Peyer's patch (tissue), 4 donors: ENCODE results near the gene CD101. TPM values are rescaled to one million over a fixed set of nuclear protein-coding genes. Genes with fewer than 3 reads are reported as not detected.

Experiments
- DNase-seq, 3 donors: peaks; one replicate each; pipeline ENCODE4 v3.0.0-alpha.2; 2017 to 2019
- H3K27ac ChIP-seq, 4 donors: fragments of 200-600 bp; sonication (generic); one replicate each; pipeline ENCODE4 v1.5.1; 2016 to 2019
- H3K27me3 ChIP-seq, 2 donors: fragments of 200-600 bp; sonication (generic); one replicate each; pipeline ENCODE4 v1.5.1; 2019
- H3K36me3 ChIP-seq, 3 donors: fragments of 200-600 bp; sonication (generic); one replicate each; pipeline ENCODE4 v1.5.1; 2016 to 2019
- H3K4me1 ChIP-seq, 4 donors: fragments of 200-600 bp; sonication (generic); one replicate each; pipeline ENCODE4 v1.5.1; 2016 to 2019
- H3K4me3 ChIP-seq, 4 donors: fragments of 200-600 bp; sonication (generic); 1 replicate in 3 of 4; 2 replicates in 1 of 4; pipeline ENCODE4 v1.5.1; 2016 to 2019; ENCODE audit warnings: mild to moderate bottlenecking in 1 of 4
- H3K9me3 ChIP-seq, 4 donors: fragments of 200-600 bp; sonication (generic); one replicate each; pipeline ENCODE4 v1.5.1; 2016 to 2019; ENCODE audit warnings: mild to moderate bottlenecking in 1 of 4
- POLR2A ChIP-seq, 2 donors: fragments of 450-650 bp; IDR thresholded peaks; one replicate each; pipeline ENCODE4 v1.5.1; 2017; ENCODE audit warnings: antibody characterized with exemption in 2 of 2, mild to moderate bottlenecking in 2 of 2, moderate library complexity in 2 of 2
- total RNA-seq, 4 donors: library from RNA; depleted of rRNA; stranded (reverse); fragments of >200 nt; gene quantifications; one replicate each; pipeline ENCODE4 v1.1.0, GENCODE V29; 2016
- TF ChIP-seq, protein P1 (sequence below), 6 experiments: fragments of 450-650 bp in 4 of 6; fragments of 200-600 bp in 2 of 6; sonication (generic) in 1 of 6; IDR thresholded peaks; one replicate each; pipeline ENCODE4 v1.5.1; 2017 to 2019; ENCODE audit warnings: antibody characterized with exemption in 6 of 6, mild to moderate bottlenecking in 3 of 6, moderate library complexity in 1 of 6

Gene CD101
- total RNA-seq, 4 donors from 2014 or later = 0.85 to 12.4 (median 3.5) TPM

DNA sequence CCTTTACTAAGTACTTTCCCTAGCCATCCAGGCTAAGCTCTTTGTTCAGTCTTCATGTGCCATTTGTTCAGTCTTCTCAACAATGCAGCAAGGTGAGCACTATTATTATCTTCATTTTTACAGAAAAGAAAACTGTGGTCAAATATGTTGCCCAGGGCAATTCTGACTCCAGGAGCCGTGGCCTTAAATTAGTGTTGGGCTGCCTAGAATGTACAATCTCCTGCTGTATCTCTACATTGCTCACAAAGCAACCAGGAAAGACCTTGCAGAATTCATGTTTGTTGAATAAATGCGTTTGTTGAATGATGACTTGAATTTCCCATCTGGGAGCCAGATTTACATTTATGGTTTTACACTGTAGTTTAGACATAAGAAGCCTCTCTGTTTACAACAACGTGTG lies 14.2 kb downstream of the CD101 start:
- H3K36me3 ChIP-seq = no peaks in the 10 kb centered on the region
- TF ChIP-seq, protein P1, sequence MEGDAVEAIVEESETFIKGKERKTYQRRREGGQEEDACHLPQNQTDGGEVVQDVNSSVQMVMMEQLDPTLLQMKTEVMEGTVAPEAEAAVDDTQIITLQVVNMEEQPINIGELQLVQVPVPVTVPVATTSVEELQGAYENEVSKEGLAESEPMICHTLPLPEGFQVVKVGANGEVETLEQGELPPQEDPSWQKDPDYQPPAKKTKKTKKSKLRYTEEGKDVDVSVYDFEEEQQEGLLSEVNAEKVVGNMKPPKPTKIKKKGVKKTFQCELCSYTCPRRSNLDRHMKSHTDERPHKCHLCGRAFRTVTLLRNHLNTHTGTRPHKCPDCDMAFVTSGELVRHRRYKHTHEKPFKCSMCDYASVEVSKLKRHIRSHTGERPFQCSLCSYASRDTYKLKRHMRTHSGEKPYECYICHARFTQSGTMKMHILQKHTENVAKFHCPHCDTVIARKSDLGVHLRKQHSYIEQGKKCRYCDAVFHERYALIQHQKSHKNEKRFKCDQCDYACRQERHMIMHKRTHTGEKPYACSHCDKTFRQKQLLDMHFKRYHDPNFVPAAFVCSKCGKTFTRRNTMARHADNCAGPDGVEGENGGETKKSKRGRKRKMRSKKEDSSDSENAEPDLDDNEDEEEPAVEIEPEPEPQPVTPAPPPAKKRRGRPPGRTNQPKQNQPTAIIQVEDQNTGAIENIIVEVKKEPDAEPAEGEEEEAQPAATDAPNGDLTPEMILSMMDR (IDR thresholded peaks at IDR 0.05) = no peak
- TF ChIP-seq POLR2A (IDR thresholded peaks at IDR 0.05) = no peak
- H3K27me3 ChIP-seq = no peaks in the 10 kb centered on the region
- no peak overlapping the region for H3K27ac ChIP-seq
- DNase-seq = no peak
- no peak overlapping the region for H3K4me3 ChIP-seq
- H3K9me3 ChIP-seq = no peaks in the 10 kb centered on the region
- no peaks in the 10 kb centered on the region for H3K4me1 ChIP-seq

DNA sequence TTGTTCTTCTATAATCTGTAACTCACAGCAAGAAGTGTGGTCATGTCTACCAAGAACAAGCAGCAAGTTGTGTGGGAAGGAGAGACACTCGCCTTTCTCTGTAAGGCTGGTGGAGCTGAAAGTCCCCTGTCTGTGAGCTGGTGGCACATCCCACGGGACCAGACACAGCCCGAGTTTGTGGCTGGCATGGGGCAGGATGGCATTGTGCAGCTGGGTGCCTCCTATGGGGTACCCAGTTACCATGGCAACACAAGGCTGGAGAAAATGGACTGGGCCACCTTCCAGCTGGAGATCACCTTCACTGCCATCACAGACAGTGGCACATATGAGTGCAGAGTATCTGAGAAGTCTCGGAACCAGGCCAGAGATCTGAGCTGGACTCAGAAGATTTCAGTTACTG lies 15.5 kb downstream of the CD101 start:
- no peak for DNase-seq
- Histone ChIP-seq H3K27ac (no peak overlapping the region), H3K27me3 (no peaks in the 10 kb centered on the region), H3K4me3 (no peak overlapping the region), H3K4me1 (no peaks in the 10 kb centered on the region), H3K9me3 (no peaks in the 10 kb centered on the region), H3K36me3 (no peaks in the 10 kb centered on the region)
- no peak for TF ChIP-seq POLR2A (IDR thresholded peaks at IDR 0.05)
- TF ChIP-seq, protein P1 (IDR thresholded peaks at IDR 0.05) = no peak

DNA sequence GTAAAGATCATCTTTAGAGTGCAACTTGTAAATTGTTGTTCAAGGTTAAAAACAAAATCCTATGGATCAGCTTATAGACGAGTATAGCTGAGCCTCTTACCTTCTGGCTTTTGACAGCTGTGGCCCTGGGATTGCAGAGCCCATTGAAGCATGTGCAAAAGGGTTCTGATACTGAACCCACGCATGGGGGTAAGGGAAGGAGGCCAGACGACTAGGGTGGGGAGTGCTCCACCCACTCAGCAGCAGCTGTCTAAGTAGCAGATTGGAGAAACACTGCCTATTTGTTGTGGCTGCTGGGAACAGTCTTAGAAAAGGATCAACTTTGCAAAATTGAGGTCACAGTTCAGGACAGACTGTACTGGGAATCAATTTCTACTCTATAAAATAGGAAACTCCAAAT lies 16.1 kb downstream of the CD101 start:
- Histone ChIP-seq H3K27me3 (no peaks in the 10 kb centered on the region), H3K36me3 (no peaks in the 10 kb centered on the region), H3K4me1 (no peaks in the 10 kb centered on the region), H3K4me3 (no peak overlapping the region), H3K9me3 (no peaks in the 10 kb centered on the region), H3K27ac (no peak overlapping the region)
- TF ChIP-seq, protein P1 (IDR thresholded peaks at IDR 0.05) = no peak
- TF ChIP-seq POLR2A (IDR thresholded peaks at IDR 0.05) = no peak
- DNase-seq = no peak

DNA sequence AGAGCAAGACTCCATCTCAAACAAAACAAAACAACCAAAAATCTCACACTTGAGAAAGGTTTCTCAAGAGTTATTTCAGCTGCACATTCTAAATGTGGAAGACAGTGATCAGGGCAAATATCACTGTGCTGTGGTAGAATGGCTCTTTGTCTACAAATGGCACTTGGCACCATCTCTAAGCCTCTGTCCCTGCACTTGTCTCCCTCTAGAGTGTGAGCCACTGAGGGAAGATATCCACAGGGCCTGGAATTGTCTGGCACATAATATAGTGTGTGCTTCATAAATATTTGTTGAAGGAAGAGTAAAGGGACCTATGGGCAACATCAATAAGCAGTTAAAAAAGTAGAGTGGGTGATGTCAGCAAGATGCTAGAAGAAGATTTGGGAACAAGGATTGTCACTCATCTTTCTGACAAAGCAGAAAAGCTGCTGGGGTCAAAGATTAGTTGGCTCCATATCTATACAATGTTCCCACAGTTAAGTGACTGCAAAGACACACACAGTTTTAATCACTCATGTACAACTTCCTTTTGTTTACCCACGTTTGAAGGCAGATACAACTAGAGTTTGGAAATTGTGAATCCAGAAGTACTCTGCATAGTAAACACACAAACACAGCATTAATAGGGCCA lies 19.1 kb downstream of the CD101 start:
- H3K4me3 ChIP-seq = no peak overlapping the region
- no peak for TF ChIP-seq POLR2A (IDR thresholded peaks at IDR 0.05)

DNA sequence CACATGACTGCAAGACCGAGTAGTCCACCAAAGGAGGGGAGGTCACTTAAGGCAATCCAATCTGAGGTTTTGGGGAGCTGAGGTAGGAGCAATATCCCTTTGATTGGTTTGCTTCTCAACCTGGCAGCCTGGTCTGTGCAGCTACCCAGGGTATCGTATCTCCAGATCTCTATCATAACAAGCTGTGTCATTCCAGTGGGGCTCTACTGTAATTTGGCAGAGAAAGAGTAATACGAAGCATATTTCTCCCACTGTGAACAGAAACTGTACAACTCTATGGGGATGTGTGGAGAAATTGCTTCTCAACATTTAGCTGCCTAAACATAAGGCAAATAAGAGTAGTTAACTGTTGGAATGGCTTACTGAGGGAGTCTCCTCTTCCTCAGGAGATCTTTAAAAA lies 20.6 kb downstream of the CD101 start:
- no peak for DNase-seq
- TF ChIP-seq, protein P1 (IDR thresholded peaks at IDR 0.05) = no peak
- no peak for TF ChIP-seq POLR2A (IDR thresholded peaks at IDR 0.05)
- H3K4me3 ChIP-seq = no peak overlapping the region

More for the DNA sequence above, 19.1 kb downstream of the CD101 start:
- Histone ChIP-seq H3K27me3 (no peaks in the 10 kb centered on the region), H3K27ac (no peak overlapping the region), H3K36me3 (no peaks in the 10 kb centered on the region), H3K4me1 (no peaks in the 10 kb centered on the region), H3K9me3 (no peaks in the 10 kb centered on the region)
- DNase-seq = no peak

DNA sequence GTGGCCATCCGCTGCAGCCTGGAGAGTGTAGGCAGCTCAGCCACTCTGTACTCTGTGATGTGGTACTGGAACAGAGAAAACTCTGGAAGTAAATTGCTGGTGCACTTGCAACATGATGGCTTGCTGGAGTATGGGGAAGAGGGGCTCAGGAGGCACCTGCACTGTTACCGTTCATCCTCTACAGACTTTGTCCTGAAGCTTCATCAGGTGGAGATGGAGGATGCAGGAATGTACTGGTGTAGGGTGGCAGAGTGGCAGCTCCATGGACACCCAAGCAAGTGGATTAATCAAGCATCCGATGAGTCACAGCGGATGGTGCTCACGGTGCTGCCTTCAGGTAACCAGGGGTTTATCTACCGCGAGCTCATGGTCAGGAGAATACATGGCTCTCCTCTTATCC lies 24.0 kb downstream of the CD101 start:
- Histone ChIP-seq H3K27me3 (no peaks in the 10 kb centered on the region), H3K4me3 (no peak overlapping the region), H3K4me1 (no peaks in the 10 kb centered on the region), H3K27ac (no peak overlapping the region), H3K36me3 (no peaks in the 10 kb centered on the region), H3K9me3 (no peaks in the 10 kb centered on the region)
- DNase-seq = no peak
- TF ChIP-seq POLR2A (IDR thresholded peaks at IDR 0.05) = no peak
- TF ChIP-seq, protein P1 (IDR thresholded peaks at IDR 0.05) = no peak

More for the DNA sequence above, 20.6 kb downstream of the CD101 start:
- no peaks in the 10 kb centered on the region for H3K36me3 ChIP-seq
- H3K9me3 ChIP-seq = no peaks in the 10 kb centered on the region
- H3K27ac ChIP-seq = no peak overlapping the region
- no peaks in the 10 kb centered on the region for H3K4me1 ChIP-seq
- H3K27me3 ChIP-seq = no peaks in the 10 kb centered on the region
